H9 (cell line): ENCODE measurements around the gene RAB3GAP2. TPM values are rescaled to one million over a fixed set of nuclear protein-coding genes. Genes with fewer than 3 reads are reported as not detected.

Source experiments
- DNase-seq: peaks from one replicate; pipeline ENCODE4 v3.0.0-alpha.2; 2017
- H2AFZ ChIP-seq: one replicate; pipeline ENCODE4 v1.6.1; 2013; ENCODE audit warnings: mild to moderate bottlenecking, low read length, control low read depth, moderate library complexity
- H2AK5ac ChIP-seq: 2 replicates; pipeline ENCODE4 v1.6.1; 2013; ENCODE audit warnings: low read length, control low read depth, mixed read lengths; ENCODE audit not compliant: insufficient read length
- H2BK120ac ChIP-seq: one replicate; pipeline ENCODE4 v1.6.1; 2013; ENCODE audit warnings: low read depth, mild to moderate bottlenecking, low read length, control low read depth, inconsistent platforms; ENCODE audit not compliant: poor library complexity, severe bottlenecking
- H2BK12ac ChIP-seq: 2 replicates; pipeline ENCODE4 v1.6.1; 2013; ENCODE audit warnings: low read length, control low read depth, mixed read lengths, low read depth; ENCODE audit not compliant: insufficient read length
- H2BK15ac ChIP-seq: 2 replicates; pipeline ENCODE4 v1.6.1; 2013; ENCODE audit warnings: low read depth, low read length, control low read depth
- H2BK20ac ChIP-seq: one replicate; pipeline ENCODE4 v1.6.1; 2013; ENCODE audit warnings: low read depth, mild to moderate bottlenecking, low read length, control low read depth, inconsistent platforms; ENCODE audit not compliant: poor library complexity, severe bottlenecking
- H2BK5ac ChIP-seq: 2 replicates; pipeline ENCODE4 v1.6.1; 2013; ENCODE audit warnings: low read length, control low read depth, mixed read lengths; ENCODE audit not compliant: insufficient read length
- H3K14ac ChIP-seq: 2 replicates; pipeline ENCODE4 v1.6.1; 2013; ENCODE audit warnings: low read length, control low read depth; ENCODE audit not compliant: insufficient read depth
- H3K18ac ChIP-seq: 2 replicates; pipeline ENCODE4 v1.6.1; 2013; ENCODE audit warnings: low read depth, mild to moderate bottlenecking, mixed read lengths, low read length, control low read depth; ENCODE audit not compliant: insufficient read length
- H3K23ac ChIP-seq: 2 replicates; pipeline ENCODE4 v1.6.1; 2013; ENCODE audit warnings: low read length, control low read depth, mixed read lengths, low read depth; ENCODE audit not compliant: insufficient read length
- H3K23me2 ChIP-seq: 2 replicates; pipeline ENCODE4 v1.6.1; 2013; ENCODE audit warnings: low read depth, mild to moderate bottlenecking, mixed read lengths, low read length, control low read depth; ENCODE audit not compliant: insufficient read length, poor library complexity, severe bottlenecking
- H3K27ac ChIP-seq: 2 replicates; pipeline ENCODE4 v1.5.1; 2013; ENCODE audit warnings: low read length, control low read depth, mixed read lengths, low read depth; ENCODE audit not compliant: insufficient read length
- H3K27me3 ChIP-seq: 2 replicates; pipeline ENCODE4 v1.6.1; 2013; ENCODE audit warnings: low read length, control low read depth, inconsistent platforms; ENCODE audit not compliant: insufficient read depth
- H3K4ac ChIP-seq: 2 replicates; pipeline ENCODE4 v1.6.1; 2013; ENCODE audit warnings: low read depth, mild to moderate bottlenecking, control low read depth, inconsistent platforms, low read length, moderate library complexity
- H3K4me1 ChIP-seq: 2 replicates; pipeline ENCODE4 v1.6.1; 2013; ENCODE audit warnings: low read length, control low read depth, inconsistent platforms; ENCODE audit not compliant: insufficient read depth
- H3K4me2 ChIP-seq: 2 replicates; pipeline ENCODE4 v1.6.1; 2013; ENCODE audit warnings: low read length, control low read depth, mixed read lengths; ENCODE audit not compliant: insufficient read length, insufficient read depth
- H3K56ac ChIP-seq: 2 replicates; pipeline ENCODE4 v1.6.1; 2013; ENCODE audit warnings: low read depth, mild to moderate bottlenecking, mixed read lengths, low read length, control low read depth; ENCODE audit not compliant: insufficient read length
- H3K79me1 ChIP-seq: 2 replicates; pipeline ENCODE4 v1.6.1; 2013; ENCODE audit warnings: low read depth, mild to moderate bottlenecking, moderate library complexity, low read length, control low read depth, inconsistent platforms; ENCODE audit not compliant: insufficient read depth, poor library complexity, severe bottlenecking
- H3K79me2 ChIP-seq: 2 replicates; pipeline ENCODE4 v1.6.1; 2013; ENCODE audit warnings: low read length, control low read depth, inconsistent platforms; ENCODE audit not compliant: insufficient read depth
- H3K9ac ChIP-seq: 2 replicates; pipeline ENCODE4 v1.6.1; 2013; ENCODE audit warnings: low read length, control low read depth, mixed read lengths; ENCODE audit not compliant: insufficient read length; ENCODE audit errors: extremely low read depth
- H3K9me3 ChIP-seq: one replicate; pipeline ENCODE4 v1.6.1; 2013; ENCODE audit warnings: low read depth, low read length, inconsistent platforms; ENCODE audit not compliant: control insufficient read depth
- H3T11ph ChIP-seq: one replicate; pipeline ENCODE4 v1.6.1; 2013; ENCODE audit warnings: mild to moderate bottlenecking, low read length, control low read depth, inconsistent platforms
- H4K20me1 ChIP-seq: one replicate; pipeline ENCODE4 v1.6.1; 2013; ENCODE audit not compliant: control insufficient read depth, insufficient read length, insufficient read depth
- H4K5ac ChIP-seq: 2 replicates; pipeline ENCODE4 v1.6.1; 2013; ENCODE audit warnings: low read depth, mild to moderate bottlenecking, mixed read lengths, low read length, control low read depth; ENCODE audit not compliant: insufficient read length
- H4K8ac ChIP-seq: replicated peaks from 2 replicates; pipeline ENCODE4 v1.6.1; 2013; ENCODE audit warnings: low read length, control low read depth, mixed read lengths, low read depth; ENCODE audit not compliant: insufficient read length
- H4K91ac ChIP-seq: 2 replicates; pipeline ENCODE4 v1.6.1; 2013; ENCODE audit warnings: low read depth, mild to moderate bottlenecking, moderate library complexity, mixed read lengths, low read length, control low read depth; ENCODE audit not compliant: insufficient read length
- H3K27ac Mint-ChIP-seq, 3 experiments: 2 replicates in 2 of 3; 3 replicates in 1 of 3; pipeline ENCODE4 v1.8.0; 2020 to 2021; ENCODE audit warnings: mixed read lengths in 3 of 3, mild to moderate bottlenecking in 1 of 3, moderate library complexity in 1 of 3
- H3K27me3 Mint-ChIP-seq: 2 replicates; pipeline ENCODE4 v1.8.0; 2021; ENCODE audit warnings: low read depth, mild to moderate bottlenecking, moderate library complexity, mixed read lengths
- H3K36me3 Mint-ChIP-seq, 3 experiments: 2 replicates in 2 of 3; 3 replicates in 1 of 3; pipeline ENCODE4 v1.8.0; 2020 to 2021; ENCODE audit warnings: low read depth in 3 of 3, mixed read lengths in 3 of 3; ENCODE audit not compliant: insufficient read depth in 1 of 3
- H3K4me1 Mint-ChIP-seq, 2 experiments: 2 replicates each; pipeline ENCODE4 v1.8.0; 2020; ENCODE audit warnings: mixed read lengths in 2 of 2
- H3K4me3 Mint-ChIP-seq, 2 experiments: 2 replicates in 1 of 2; 3 replicates in 1 of 2; pipeline ENCODE4 v1.8.0; 2020 to 2021; ENCODE audit warnings: mild to moderate bottlenecking in 2 of 2, mixed read lengths in 2 of 2, moderate library complexity in 1 of 2
- H3K9me3 Mint-ChIP-seq, 2 experiments: 2 replicates in 1 of 2; 3 replicates in 1 of 2; pipeline ENCODE4 v1.8.0; 2020; ENCODE audit warnings: mild to moderate bottlenecking in 2 of 2, mixed read lengths in 2 of 2, moderate library complexity in 1 of 2
- CTCF ChIP-seq: fragments of 200-600 bp; sonication (generic); conservative IDR thresholded peaks from 3 replicates; pipeline ENCODE4 v1.8.0; 2021; ENCODE audit warnings: antibody characterized with exemption, mild to moderate bottlenecking
- total RNA-seq: library from RNA; stranded (reverse); gene quantifications from 2 replicates; pipeline ENCODE4 v1.2.1, GENCODE V29; 2021

Gene RAB3GAP2
- total RNA-seq, 1 experiment from 2014 or later = 48.3 TPM

- no peak overlapping the region for H2AFZ ChIP-seq
- H3K14ac ChIP-seq = no peak overlapping the region
- no peaks in the 10 kb centered on the region; a peak in 1 of 5 replicates for H3K9me3 Mint-ChIP-seq
- no peaks in the 10 kb centered on the region for H3K27me3 Mint-ChIP-seq
- no peaks in the 10 kb centered on the region for H3K79me1 ChIP-seq
- H3K36me3 Mint-ChIP-seq = no peaks in the 10 kb centered on the region
- no peak overlapping the region for H2AK5ac ChIP-seq
- H3K23ac ChIP-seq = no peak overlapping the region
- no peak overlapping the region for H4K8ac ChIP-seq
- TF ChIP-seq CTCF = no peak
- no peak for DNase-seq
- no peak overlapping the region for H4K5ac ChIP-seq
- no peak overlapping the region for H3K18ac ChIP-seq
- H3K27ac Mint-ChIP-seq = no peak overlapping the region
- no peaks in the 10 kb centered on the region for H3K79me2 ChIP-seq
- no peaks in the 10 kb centered on the region for H3K27me3 ChIP-seq
- no peak overlapping the region for H2BK15ac ChIP-seq
- H2BK20ac ChIP-seq = no peak overlapping the region
- no peak overlapping the region for H3T11ph ChIP-seq
- no peak overlapping the region for H3K9ac ChIP-seq
- H4K20me1 ChIP-seq = no peaks in the 10 kb centered on the region
- H3K4me3 Mint-ChIP-seq = no peak overlapping the region
- H2BK120ac ChIP-seq = no peak overlapping the region
- H3K56ac ChIP-seq = no peak overlapping the region
- H4K91ac ChIP-seq = no peak overlapping the region
- H3K4me1 ChIP-seq = no peaks in the 10 kb centered on the region
- H3K4me2 ChIP-seq = no peak overlapping the region
- H3K9me3 ChIP-seq = no peaks in the 10 kb centered on the region
- H3K27ac ChIP-seq = no peak overlapping the region
- no peak overlapping the region for H3K4ac ChIP-seq
- H3K4me1 Mint-ChIP-seq = peaks cover 29% of the 10 kb centered on the region in 2 experiments
- H2BK12ac ChIP-seq = no peak overlapping the region
- H2BK5ac ChIP-seq = no peak overlapping the region
- no peaks in the 10 kb centered on the region for H3K23me2 ChIP-seq
Measured at GRCh38 chr1:220291580-220291979, 19.3 kb upstream of the RAB3GAP2 start.
